ENCODE data around the gene SNORC.

The SNORC gene

GRCh38 chr2:232882505-232883115 is 12.5 kb downstream of the SNORC start:
- DNase-seq (ENCODE audit: low read depth) = no peak

DNA sequence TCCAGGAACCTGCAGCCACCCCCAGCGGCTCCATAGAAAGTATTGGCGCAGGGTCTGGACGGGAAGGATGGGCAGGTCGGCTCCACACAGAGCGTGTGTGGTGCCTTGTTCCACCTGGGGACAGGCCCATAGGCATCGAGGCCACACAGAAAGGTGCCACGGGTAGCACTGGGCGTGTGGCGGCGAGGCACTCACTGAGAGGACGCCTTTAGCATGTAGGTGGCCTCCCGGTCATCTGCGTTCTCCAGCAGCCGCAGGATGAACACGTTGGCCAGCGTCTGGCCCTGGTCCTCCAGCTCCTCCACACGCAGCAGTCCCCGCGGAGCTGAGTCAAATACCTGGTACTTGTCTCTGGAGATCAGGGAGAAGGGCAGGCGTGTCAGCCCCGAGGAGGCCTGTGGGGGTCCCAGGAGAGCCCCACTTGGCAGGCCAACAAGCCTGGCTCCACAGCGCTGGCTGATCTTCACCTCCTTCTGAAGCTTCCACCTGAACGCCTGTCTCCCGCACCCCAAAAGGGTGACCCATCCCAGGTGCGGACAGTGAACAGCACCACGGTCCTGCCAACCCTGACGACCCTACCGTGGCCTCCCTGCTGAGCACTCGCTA is 13.2 kb downstream of the SNORC start:
- no peak for DNase-seq (ENCODE audit: low read depth)

GRCh38 chr2:232884001-232884421 is 13.9 kb downstream of the SNORC start:
- no peak for DNase-seq (ENCODE audit: low read depth)

- no peak for DNase-seq (ENCODE audit: low read depth)
Measured at GRCh38 chr2:232884549-232885263, 14.6 kb downstream of the SNORC start.

GRCh38 chr2:232885264-232885961 is 15.3 kb downstream of the SNORC start:
- no peak for DNase-seq (ENCODE audit: low read depth)

- DNase-seq (ENCODE audit: low read depth) = no peak
Measured at GRCh38 chr2:232886176-232886575, 16.1 kb downstream of the SNORC start.

- no peak for DNase-seq (ENCODE audit: low read depth)
Measured at GRCh38 chr2:232886632-232887031, 16.6 kb downstream of the SNORC start.

DNA sequence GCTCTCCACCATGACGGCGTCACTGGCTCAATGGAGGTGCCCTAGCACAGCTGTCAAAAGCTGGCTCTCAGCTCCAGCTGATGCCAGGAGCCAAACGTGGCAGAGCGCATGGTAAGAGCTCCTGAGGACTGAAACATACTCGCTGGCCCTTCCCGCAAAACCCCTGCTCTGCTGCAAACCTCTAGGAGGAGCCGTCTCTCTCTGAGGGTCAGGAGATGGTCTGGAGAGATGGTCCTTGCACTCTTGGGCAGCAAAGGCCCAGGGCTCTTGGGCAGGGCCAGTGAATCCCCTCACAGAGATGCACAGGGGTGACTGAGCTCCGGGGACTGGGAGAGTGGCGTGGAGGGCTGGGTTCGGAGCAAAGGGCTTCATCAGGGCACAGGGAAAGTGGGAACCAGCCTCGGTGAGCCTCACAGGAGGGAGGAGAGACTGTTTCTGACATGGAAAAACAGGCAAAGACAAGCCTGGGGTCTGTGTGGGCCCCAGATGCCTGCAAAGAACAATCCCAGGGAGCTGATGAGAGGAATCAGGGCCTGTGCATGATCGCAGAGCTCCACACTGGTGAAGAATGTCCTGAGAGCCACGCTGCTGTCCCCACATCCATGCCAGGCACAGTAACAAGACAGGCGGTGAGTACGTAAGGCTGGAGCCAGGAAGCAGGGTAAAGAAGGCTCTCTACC is 17.2 kb downstream of the SNORC start:
- no peak for DNase-seq (ENCODE audit: low read depth)

DNA sequence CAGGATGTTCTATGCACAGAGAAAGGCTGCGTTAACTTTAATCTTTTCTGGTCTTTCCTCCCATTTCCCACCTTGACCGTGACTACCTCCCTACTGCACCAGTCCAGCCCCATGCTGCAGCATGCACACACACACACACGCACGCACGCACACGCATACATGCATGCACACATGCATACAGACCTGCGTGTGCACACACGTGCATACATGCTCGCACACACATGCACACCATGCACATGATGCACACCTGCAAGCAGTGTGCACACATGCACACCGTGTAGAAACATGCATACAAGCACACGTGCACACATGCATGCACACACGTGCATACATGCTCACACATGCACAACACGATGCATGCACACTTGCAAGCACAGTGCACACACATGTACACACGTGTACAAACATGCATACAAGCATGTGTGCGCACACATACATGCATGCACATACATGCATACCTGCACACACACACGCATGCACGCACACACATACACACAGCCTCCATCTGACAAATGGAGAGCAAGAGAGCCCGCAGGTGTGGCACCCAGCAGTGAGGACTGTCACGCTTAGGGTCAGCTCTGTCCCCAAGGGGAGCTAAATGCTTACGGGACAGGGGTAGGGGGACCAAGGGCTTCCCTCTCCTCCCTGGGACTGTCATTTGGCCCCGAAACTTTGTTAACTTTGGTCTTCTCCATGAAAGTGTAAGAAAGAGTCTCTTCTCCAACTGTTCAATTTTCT is 18.2 kb downstream of the SNORC start:
- DNase-seq (ENCODE audit: low read depth) = no peak

DNA sequence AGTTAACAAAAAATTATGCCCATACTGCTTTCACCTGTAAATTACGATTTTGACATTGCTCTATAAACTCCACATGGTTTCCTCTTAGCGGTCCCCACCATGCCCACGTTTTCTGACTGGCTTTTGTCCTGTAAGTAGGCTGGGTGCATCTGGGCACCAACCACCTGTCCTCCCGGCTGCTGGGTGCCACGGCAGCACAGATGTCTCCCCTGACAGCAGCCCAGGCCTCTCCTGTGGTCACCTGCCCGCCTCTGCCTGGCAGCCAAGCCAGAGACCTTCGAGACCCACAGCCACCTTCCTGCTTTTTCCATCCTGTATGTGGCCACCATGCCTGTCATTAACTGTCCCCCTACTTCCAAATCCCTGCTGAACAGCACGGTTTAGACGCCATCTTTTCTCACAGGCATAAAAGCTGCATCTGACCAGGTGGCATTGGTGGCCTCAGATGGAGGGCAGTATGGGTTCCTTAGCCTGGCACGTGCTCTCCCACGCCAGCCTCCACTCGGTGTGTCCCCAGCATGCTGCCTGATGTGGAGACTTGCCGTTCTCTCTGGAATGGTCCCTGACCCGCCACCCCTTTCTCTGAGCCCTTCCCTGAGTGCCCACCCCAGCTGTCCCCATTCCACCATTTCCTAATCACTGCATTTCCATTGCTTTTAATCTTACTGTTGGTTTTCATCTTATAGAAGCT is 18.9 kb downstream of the SNORC start:
- DNase-seq (ENCODE audit: low read depth) = no peak

DNA sequence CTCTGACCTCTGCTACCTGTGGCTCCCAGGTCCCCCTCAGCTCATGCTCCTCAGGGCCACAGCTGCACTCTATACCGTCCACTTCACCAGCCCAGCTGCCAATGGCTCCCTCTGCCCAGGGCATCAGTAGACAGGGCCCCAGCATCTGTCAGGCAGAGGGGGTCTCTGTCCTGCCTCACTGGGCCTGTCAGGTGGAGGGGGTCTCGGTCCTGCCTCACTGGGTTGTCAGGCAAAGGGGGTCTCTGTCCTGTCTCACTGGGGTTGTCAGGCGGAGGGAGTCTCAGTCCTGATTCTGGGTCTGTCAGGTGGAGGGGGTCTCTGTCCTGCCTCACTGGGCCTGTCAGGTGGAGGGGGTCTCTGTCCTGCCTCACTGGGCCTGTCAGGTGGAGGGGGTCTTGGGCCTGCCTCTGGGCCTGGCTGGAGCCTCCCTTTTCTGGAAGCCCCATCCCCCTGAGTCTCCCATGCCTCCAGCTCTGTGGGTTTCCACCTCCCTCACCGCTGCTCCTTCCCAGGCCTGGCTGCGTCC is 19.9 kb downstream of the SNORC start:
- DNase-seq (ENCODE audit: low read depth) = no peak

DNA sequence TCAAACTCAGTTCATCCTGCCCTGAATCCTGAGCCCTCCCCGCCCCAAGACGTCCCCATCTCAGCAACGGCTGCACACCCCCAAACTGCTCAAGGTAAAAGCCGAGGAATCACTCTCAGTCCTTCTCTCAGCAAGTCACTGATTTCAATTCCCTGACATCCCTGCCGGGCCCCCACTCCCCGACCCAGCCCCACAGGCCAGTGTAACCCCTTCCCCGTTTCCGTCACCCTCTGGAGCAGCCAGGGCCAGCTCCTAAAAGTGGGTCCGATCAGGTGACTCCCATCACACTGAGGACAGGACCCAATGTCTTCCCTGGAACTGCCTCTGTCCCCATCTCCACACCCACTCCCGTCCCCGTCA is 20.5 kb downstream of the SNORC start:
- DNase-seq (ENCODE audit: low read depth) = no peak

GRCh38 chr2:232890896-232891601 is 21.0 kb downstream of the SNORC start:
- no peak for DNase-seq (ENCODE audit: low read depth)

- DNase-seq (ENCODE audit: low read depth) = no peak
Measured at GRCh38 chr2:232891621-232892071, 21.6 kb downstream of the SNORC start.

GRCh38 chr2:232892221-232892620 is 22.2 kb downstream of the SNORC start:
- no peak for DNase-seq (ENCODE audit: low read depth)

- no peak for DNase-seq (ENCODE audit: low read depth)
Measured at GRCh38 chr2:232892843-232893242, 22.8 kb downstream of the SNORC start.

GRCh38 chr2:232893834-232894233 is 23.8 kb downstream of the SNORC start:
- no peak for DNase-seq (ENCODE audit: low read depth)

- DNase-seq (ENCODE audit: low read depth) = no peak
Measured at GRCh38 chr2:232894251-232894650, 24.2 kb downstream of the SNORC start.

DNA sequence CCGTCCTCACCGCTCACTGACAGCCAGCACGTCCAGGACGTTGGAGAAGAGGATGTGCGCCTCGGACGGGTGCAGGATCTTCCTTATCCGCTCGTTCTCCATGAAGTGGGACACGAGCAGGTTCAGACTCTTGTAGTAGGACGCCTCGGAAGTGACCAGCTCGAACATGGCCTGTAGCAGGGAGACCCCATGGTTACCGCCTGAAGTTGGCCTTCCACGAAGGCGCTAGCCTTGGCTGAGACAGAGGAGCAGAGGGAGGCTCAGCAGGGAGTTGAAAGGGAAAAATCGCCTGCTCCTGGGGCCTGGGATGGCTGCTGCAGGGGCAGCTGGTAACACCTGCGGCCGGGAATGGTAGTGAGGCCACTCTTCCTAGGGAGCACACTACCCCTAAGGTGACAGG is 24.7 kb downstream of the SNORC start:
- no peak for DNase-seq (ENCODE audit: low read depth)

GRCh38 chr2:232896111-232896510 is 26.0 kb downstream of the SNORC start:
- DNase-seq (ENCODE audit: low read depth) = no peak

All from T-helper 22 cell (primary cell).